DMS79 treated with DMSO at 0.1 percent for 48 hours (cell line): ENCODE results near the gene TTYH3.
"Not testable (repeated sequence)": the region's sequence is repeated elsewhere in the genome, so short reads cannot be mapped to it uniquely, and the experiment has no call there.

Experiments used
- DNase-seq: peaks from one replicate; lab custom pipeline; 2025; lab: John Stamatoyannopoulos, UW

TTYH3 gene

GRCh38 chr7:2631946-2632732, at the start of gene TTYH3:
Gene TTYH3 (plus strand): TSS chr7:2631986. CDS start chr7:2632156, 170 bp downstream.
- no peak for DNase-seq

DNA sequence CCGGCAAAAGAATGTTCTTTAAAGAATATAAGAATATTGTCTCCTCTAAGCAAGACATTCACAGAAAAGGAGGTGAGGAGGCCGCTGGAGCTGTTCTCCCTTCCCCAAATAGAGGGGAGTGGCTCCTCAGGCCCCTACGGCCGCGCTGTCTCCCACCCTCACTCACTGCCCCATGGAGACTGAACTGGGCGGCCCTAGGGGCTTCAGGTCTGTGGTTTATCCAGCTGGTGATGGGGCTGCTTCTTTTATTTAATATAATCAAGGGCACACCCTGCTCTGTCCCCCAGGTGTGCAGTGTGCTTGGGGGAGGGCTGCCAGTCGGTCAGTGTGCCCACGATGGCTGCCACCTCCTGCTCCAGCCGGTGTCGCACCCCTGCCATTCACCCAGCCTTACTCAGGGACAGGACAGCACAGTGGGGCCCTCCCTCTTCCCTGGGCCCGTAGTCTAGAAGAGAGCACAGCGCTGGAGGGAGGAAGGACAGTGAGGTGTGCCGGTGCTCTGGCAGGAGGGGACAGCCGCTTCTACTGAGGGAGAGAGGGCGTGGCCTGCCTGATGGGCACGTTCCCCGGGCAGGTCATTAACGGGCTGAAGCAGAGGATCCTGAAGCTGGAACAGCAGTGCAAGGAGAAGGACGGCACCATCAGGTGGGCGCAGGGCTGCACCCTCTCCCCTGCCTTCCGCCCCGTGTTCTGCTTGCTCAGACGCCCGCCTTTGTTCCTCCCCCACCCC, 49.6 kb upstream of the TTYH3 start:
- DNase-seq, result no peak

DNA sequence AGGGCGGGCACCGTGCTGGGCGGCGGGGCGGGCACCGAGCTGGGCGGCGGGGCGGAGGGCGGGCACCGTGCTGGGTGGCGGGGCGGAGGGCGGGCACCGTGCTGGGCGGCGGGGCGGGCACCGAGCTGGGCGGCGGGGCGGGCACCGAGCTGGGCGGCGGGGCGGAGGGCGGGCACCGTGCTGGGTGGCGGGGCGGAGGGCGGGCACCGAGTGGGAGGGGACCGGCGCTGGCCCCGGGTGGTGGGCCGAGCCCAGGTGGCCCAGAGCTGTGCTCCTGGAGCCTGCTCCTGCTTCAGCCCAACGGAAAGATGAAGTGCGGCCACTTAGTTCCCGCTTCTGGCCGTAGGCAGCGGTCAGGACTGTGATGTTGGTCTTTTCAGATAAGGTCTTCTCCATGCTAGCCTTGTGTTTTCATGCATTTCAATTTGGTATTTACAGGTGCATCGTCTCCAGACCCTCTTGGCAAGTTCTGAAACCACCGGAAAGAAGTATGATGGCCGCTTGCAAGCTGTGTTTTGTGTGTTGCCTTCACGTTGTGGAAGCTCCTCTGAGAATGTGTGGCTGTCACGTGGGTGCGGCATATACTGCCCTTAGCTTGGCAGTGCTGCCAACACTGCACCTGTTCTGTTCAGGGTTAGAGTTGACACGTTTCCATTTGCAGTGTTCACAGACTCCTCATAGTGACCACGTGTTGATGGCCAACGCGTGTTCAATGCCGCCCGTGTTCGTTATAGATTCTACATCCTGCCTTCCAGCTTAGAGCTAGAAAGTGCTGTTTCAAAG, 47.8 kb upstream of the TTYH3 start:
- DNase-seq, result no peak

- peak; percentile 31 for DNase-seq
These were observed 46.3 kb upstream of the TTYH3 start for GRCh38 chr7:2585446-2585845.

DNA sequence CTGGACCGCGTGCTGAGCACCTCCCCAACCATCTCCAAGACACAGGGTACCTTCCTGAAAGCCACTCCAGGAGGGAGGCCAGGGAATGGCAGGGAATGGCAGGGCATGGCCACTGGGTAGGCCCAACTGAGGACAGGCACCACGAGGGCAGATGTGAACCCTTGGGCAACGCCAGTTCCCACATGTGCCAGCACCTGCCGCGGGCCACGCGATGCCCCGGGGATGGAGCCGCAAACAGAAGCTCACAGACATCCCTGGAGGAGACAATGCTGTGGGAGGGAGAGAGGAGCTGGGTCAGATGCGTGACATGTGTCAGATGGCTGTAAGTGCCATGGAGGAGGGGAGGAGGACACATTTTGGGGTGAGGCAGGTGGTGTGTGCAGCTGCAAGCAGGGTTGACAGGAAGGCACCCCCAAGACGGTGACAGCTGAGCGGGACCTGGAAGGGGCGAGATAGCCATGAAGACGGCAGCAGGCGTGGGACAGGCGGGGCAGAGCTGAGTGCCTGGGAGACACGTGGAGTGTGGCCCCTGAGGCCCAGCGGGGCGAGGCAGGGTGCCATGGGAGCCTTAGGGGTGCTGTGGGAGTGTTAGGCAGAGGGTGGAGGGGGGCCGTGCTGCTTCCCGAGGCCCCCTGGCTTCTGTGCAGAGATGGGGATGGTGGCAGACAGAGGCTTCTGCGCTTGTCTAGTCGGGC, 45.3 kb upstream of the TTYH3 start:
- no peak for DNase-seq

GRCh38 chr7:2587134-2587533, 44.7 kb upstream of the TTYH3 start:
- DNase-seq, result no peak

DNA sequence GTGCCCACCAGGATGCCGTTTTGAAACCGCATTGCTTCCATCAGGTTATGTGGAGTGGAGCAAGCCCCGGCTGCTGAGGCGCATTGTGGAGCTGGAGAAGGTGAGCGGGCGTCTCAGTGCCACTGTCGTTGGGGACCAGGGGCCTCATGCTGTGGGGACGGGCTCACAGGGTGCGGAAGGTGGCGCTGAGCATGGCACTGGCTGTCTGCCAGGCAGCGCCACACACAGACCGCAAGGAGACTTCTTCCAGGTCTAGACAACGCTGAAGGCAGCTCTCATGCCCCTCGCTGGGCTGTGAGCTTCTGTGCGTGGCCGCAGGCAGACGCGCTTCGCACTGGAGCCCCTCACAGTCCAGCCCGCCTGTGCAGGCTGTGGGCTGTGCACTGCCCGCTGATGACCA, 44.0 kb upstream of the TTYH3 start:
- DNase-seq, result no peak

DNA sequence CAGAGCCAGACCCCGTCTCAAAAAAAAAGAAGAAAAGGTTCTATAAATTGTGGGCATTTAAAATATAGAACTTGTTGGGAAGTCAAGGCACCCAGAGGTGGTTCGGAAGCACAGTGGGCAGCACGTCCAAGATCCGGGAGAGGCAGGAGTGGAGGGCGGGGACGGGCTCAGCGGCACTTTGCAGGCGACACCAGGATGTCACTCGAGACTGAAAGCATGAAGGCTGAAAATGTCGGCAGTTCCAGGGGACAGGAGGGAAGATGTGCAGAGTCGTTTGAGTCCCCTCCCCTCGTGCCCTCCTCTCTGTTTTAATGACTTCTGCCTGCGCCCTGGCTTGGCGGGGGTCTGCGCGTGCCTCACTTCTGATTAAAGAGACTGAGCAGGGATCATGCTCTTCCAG, 42.4 kb upstream of the TTYH3 start:
- no peak for DNase-seq

DNA sequence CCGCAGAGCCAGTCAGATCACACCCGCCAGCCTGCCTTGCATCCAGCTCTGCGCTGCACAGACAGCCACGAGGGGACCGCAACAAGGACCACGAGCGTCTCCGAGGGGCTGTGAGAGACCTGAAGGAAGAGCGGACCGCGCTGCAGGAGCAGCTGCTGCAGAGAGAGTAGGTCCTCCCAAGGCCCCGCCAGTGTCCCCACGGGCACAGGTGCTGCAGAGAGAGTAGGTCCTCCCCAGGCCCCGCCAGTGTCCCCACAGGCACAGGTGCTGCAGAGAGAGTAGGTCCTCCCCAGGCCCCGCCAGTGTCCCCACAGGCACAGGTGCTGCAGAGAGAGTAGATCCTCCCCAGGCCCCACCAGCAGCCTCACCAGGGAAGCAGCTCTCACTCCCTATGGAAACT, 41.8 kb upstream of the TTYH3 start:
- not testable (repeated sequence) for DNase-seq

DNA sequence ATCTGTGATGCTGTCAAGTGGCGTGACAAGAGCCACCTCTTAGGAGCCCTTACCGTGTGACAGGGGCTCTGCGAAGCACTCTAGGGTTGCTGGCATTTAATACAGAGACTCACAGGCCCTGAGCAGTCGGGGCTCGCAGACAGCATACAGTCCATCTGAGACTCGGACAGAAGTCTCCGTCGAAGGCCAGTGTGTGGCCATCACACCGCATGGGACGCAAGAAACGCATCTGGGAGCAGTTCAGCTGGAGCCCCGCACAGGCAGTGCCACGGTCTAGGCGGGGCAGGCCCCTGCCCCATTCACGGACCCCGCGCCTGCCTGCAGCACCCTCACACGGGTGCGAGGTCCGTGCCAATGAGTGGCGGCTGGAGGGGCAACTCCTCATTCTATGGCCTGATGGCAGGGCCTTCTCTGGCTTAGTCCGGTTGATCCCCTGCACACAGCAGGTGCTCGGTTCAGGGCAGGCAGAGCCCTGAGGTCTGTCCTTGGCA, 39.4 kb upstream of the TTYH3 start:
- no peak for DNase-seq

GRCh38 chr7:2593036-2593727, 38.6 kb upstream of the TTYH3 start:
- DNase-seq, result no peak

DNA sequence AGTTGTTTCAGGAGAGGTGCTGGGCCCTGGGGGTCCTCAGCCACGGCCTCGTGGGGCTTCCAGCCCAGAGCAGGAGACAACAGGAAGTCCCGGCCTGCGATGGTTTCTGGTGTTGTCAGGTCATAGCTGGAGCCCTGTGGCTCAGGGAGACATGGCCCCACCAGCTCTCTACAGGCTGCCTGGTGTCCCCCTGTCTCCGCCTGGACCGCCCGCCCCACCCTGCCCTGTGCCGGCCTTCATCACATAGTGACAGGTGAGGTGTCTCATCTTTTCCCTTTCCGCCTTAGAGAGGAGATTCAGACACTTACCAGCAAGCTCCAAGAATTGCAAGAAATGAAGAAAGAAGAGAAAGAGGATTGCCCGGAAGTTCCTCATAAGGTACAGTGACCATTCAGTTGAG, 37.2 kb upstream of the TTYH3 start:
- no peak for DNase-seq

GRCh38 chr7:2595258-2595860, 36.4 kb upstream of the TTYH3 start:
- DNase-seq, result no peak

GRCh38 chr7:2596464-2597272, 35.1 kb upstream of the TTYH3 start:
- no peak for DNase-seq

DNA sequence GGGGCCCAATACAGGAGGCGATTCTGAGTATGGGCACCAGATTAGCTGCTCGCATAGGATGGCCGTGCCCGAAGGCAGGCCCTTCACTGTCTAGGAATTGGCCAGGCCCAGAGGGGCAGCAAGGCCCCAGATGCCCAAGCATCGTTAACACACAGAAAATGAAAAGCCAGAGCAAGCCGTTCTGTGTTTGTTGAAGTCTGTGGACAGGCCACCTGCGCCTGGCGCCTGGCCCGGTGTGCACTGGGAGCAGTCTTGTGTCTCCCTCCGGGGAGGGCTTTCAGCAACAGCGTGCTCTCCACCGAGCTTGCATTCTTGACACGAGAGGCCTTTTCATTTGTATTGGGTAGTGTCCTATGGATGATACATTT, 34.5 kb upstream of the TTYH3 start:
- DNase-seq, result no peak

DNA sequence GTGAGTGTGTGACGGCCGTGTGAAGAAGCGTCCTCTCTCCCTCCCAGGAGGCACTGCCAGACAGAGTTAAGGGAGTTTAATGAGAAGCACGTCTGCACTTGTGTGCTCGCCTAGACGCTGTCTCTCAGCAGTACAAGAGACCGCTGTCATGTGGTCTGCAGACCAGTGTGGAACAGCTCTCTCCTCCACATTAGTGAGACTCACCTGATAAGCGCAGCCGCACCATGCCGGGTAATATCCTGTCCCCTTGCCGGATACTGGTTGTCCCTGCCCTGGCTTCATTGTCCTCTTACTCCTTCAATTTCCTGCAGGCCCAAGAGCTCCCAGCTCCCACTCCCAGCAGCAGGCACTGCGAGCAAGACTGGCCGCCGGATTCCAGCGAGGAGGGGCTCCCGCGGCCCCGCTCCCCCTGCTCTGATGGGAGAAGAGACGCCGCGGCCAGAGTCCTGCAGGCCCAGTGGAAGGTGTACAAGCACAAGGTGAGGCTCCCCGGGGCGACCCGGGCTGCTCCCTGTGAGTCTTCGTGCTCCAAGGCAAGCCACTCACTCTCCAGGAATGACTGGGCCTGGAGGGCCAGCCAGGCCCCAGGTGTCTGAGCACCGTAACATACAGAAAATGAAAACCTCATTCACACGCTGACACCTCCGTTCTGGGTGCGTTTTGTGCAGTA, 33.5 kb upstream of the TTYH3 start:
- no peak for DNase-seq

- DNase-seq, result no peak
These were observed 30.7 kb upstream of the TTYH3 start for GRCh38 chr7:2601065-2601464.

DNA sequence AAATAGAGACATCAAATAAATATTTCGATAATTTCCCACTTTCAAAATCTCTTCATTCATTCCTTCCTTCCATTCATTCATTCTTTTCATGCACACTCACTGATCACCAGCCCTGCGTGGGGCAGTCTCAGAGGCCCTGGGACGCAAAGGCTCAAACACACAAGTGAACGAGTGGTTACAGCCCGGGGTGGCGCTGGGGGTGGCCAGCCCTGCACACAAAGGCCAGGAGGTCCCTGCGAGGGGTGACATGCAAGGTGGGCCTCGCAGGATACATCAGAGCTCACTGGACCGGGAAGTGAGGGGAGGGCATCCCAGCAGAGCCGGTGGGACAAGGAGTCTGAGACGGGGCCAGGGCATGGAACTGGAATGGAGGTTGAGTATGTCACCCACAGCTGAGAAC, 29.9 kb upstream of the TTYH3 start:
- no peak for DNase-seq

GRCh38 chr7:2602406-2603043, 29.3 kb upstream of the TTYH3 start:
- DNase-seq, result peak; percentile 48
